BJ (cell line): ENCODE measurements around the gene DHRS7C. TPM values are rescaled to one million over a fixed set of nuclear protein-coding genes. Genes with fewer than 3 reads are reported as not detected.

Source experiments
- CTCF ChIA-PET: fragments of 350-600 bp; formaldehyde crosslinking; extraction: SDS; loops from one replicate; lab custom pipeline; 2021; ENCODE audit warnings: antibody characterized with exemption, inconsistent platforms; lab: Yijun Ruan, JAX
- POLR2A ChIA-PET: fragments of 300-600 bp; sonication (Branson Sonifier 250); formaldehyde crosslinking; extraction: SDS; loops from one replicate; lab custom pipeline; 2021; ENCODE audit warnings: antibody characterized with exemption; lab: Charles Lee
- DNase-seq: peaks from one replicate; pipeline ENCODE4 v3.0.0-alpha.2; 2011; ENCODE audit warnings: low read depth
- H3K27me3 ChIP-seq: 2 replicates; pipeline ENCODE4 v1.6.0; 2011; ENCODE audit warnings: low read length; ENCODE audit not compliant: control insufficient read depth, insufficient read depth
- H3K36me3 ChIP-seq: 2 replicates; pipeline ENCODE4 v1.5.1; 2011; ENCODE audit warnings: low read length; ENCODE audit not compliant: control insufficient read depth, insufficient read depth
- H3K4me3 ChIP-seq: 2 replicates; pipeline ENCODE4 v1.5.1; 2011; ENCODE audit warnings: low read depth, mild to moderate bottlenecking, control low read depth, low read length
- CTCF ChIP-seq: IDR thresholded peaks from 2 replicates; pipeline ENCODE4 v1.5.1; 2011; ENCODE audit warnings: low read depth, mild to moderate bottlenecking, control low read depth, inconsistent platforms, low read length, moderate library complexity; ENCODE audit not compliant: insufficient read depth
- polyA plus RNA-seq: library from polyadenylated mRNA; depleted of rRNA; stranded (reverse); fragments of >200 nt; gene quantifications from 2 replicates; pipeline ENCODE4 v1.2.3, GENCODE V29; 2011

The DHRS7C gene
- polyA plus RNA-seq, 1 experiment, result not detected

- DNase-seq, result no peak
- Histone ChIP-seq H3K4me3 (no peak overlapping the region), H3K27me3 (no peaks in the 10 kb centered on the region), H3K36me3 (no peaks in the 10 kb centered on the region)
- CTCF ChIA-PET, result no interaction called here
- POLR2A ChIA-PET, result no interaction called here
- no peak for TF ChIP-seq CTCF
These were observed 14.5 kb downstream of the DHRS7C start for GRCh38 chr17:9776911-9777310.

GRCh38 chr17:9772658-9773057 lies 18.7 kb downstream of the DHRS7C start:
- no peak for DNase-seq
- Histone ChIP-seq H3K36me3 (no peaks in the 10 kb centered on the region), H3K27me3 (no peaks in the 10 kb centered on the region), H3K4me3 (no peak overlapping the region)
- ChIA-PET CTCF (no interaction called here), POLR2A (no interaction called here)
- TF ChIP-seq CTCF, result no peak

- no peak for TF ChIP-seq CTCF
- H3K36me3 ChIP-seq, result no peaks in the 10 kb centered on the region
- H3K27me3 ChIP-seq, result no peaks in the 10 kb centered on the region
- CTCF ChIA-PET, result interaction anchor here (0.7 kb wide), 1 partner anchor 194 kb away, joined by 3 read pairs; no protein-coding TSS in a partner anchor
- H3K4me3 ChIP-seq, result no peak overlapping the region
- DNase-seq, result no peak
- POLR2A ChIA-PET, result no interaction called here
These were observed 19.9 kb downstream of the DHRS7C start for GRCh38 chr17:9771465-9771864.

- ChIA-PET CTCF (interaction anchor here (1.0 to 3.1 kb wide), 4 partner anchors 10 to 192 kb away, joined by 4 to 14 read pairs (median 5); partner anchors contain the start of gene CFAP52), POLR2A (no interaction called here)
- Histone ChIP-seq H3K27me3 (no peaks in the 10 kb centered on the region), H3K4me3 (no peak overlapping the region), H3K36me3 (no peaks in the 10 kb centered on the region)
- no peak for TF ChIP-seq CTCF
- no peak for DNase-seq
These were observed 22.2 kb downstream of the DHRS7C start for GRCh38 chr17:9769036-9769695.

GRCh38 chr17:9768381-9768934 lies 22.9 kb downstream of the DHRS7C start:
- Histone ChIP-seq H3K27me3 (no peaks in the 10 kb centered on the region), H3K36me3 (no peaks in the 10 kb centered on the region), H3K4me3 (no peak overlapping the region)
- peak; percentile 41; the same call in 1 of the 2 replicates for TF ChIP-seq CTCF
- no peak for DNase-seq
- ChIA-PET CTCF (interaction anchor here (1.0 to 3.1 kb wide), 4 partner anchors 9 to 191 kb away, joined by 4 to 14 read pairs (median 5); partner anchors contain the start of gene CFAP52), POLR2A (no interaction called here)
